GM12875 (cell line): ENCODE results near the gene HS3ST4.

Source experiments
- H3K4me3 ChIP-seq: one replicate; pipeline ENCODE4 v1.5.1; 2011; ENCODE audit warnings: low read depth, low read length, control low read depth
- TF ChIP-seq, protein P1 (sequence below): IDR thresholded peaks from 2 replicates; pipeline ENCODE4 v1.5.1; 2011; ENCODE audit warnings: low read depth, mild to moderate bottlenecking, control low read depth, inconsistent platforms, low read length, moderate library complexity, borderline replicate concordance; ENCODE audit not compliant: insufficient read depth

HS3ST4 gene

DNA sequence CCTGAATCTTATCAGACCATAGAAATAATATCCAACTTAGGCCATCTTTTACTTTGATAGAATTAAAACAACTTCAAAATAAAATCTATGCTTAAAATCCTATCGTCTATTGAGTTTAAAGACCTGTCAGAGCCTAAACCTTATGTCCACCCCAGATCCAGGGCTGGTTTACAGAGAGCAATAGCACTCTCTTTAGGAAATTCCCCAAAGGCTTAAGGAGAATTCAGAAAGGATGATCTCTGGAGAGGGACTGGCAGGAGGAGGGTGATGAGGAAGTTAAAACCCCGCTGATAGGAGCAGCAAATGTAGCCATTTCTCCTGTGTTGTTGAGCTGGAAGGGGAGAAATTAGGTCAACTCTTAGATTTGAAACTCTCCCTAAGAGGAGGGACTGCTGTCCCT is 175.3 kb downstream of the HS3ST4 start:
- H3K4me3 ChIP-seq, result no peak overlapping the region
- TF ChIP-seq, protein P1, sequence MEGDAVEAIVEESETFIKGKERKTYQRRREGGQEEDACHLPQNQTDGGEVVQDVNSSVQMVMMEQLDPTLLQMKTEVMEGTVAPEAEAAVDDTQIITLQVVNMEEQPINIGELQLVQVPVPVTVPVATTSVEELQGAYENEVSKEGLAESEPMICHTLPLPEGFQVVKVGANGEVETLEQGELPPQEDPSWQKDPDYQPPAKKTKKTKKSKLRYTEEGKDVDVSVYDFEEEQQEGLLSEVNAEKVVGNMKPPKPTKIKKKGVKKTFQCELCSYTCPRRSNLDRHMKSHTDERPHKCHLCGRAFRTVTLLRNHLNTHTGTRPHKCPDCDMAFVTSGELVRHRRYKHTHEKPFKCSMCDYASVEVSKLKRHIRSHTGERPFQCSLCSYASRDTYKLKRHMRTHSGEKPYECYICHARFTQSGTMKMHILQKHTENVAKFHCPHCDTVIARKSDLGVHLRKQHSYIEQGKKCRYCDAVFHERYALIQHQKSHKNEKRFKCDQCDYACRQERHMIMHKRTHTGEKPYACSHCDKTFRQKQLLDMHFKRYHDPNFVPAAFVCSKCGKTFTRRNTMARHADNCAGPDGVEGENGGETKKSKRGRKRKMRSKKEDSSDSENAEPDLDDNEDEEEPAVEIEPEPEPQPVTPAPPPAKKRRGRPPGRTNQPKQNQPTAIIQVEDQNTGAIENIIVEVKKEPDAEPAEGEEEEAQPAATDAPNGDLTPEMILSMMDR, result no peak

DNA sequence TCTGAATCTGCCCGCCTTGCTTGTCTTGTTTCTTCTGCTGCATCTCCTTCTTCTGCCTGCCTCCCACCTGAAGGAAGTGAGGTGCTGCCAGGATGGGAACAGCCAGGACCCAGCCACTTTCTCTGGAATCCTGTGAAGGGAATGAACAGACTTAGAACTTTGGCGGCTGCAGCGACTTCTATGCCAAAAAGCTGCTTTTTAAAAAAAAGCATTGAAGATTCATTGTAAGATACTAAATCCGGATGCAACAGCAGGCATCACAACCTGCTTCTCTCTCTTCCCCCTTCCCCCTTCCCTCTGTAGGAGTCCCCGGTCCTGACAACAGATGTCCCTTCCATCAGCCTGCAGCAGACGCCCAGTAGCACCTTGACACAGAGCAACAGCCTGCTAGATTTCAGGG is 176.3 kb downstream of the HS3ST4 start:
- TF ChIP-seq, protein P1, result no peak
- H3K4me3 ChIP-seq, result no peak overlapping the region

DNA sequence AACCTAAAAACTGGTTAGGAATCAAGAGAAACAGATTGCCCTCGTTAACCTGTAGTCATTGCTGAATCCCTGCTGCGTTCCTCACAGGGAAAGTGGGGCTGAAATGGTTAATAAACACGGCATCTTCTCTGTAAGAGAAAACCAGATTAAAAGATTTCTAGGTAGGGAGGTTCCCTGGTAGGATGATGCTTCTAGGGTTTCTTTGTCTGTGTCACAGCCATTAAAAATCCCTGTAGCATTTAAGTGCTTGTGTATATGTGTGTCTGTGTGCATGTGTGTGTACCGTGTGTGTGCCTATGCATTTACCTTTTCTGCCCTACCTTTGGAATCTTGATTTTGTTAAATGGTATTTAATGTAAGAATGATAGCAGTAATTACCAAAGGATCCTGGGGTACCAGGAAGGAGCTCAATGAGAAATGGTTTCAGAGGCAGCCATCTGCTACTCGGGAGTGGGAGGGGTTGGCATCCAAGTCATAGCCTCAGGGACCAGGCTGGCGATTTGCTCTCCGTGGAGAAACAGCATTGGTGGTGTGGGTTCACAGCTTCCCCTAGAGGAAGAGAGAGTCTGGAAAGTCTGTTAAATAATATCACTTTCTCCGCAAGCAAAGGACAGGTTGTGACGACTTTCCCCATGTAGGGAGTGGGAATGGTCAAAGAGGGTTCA is 177.1 kb downstream of the HS3ST4 start:
- H3K4me3 ChIP-seq, result no peak overlapping the region
- TF ChIP-seq, protein P1, result no peak

DNA sequence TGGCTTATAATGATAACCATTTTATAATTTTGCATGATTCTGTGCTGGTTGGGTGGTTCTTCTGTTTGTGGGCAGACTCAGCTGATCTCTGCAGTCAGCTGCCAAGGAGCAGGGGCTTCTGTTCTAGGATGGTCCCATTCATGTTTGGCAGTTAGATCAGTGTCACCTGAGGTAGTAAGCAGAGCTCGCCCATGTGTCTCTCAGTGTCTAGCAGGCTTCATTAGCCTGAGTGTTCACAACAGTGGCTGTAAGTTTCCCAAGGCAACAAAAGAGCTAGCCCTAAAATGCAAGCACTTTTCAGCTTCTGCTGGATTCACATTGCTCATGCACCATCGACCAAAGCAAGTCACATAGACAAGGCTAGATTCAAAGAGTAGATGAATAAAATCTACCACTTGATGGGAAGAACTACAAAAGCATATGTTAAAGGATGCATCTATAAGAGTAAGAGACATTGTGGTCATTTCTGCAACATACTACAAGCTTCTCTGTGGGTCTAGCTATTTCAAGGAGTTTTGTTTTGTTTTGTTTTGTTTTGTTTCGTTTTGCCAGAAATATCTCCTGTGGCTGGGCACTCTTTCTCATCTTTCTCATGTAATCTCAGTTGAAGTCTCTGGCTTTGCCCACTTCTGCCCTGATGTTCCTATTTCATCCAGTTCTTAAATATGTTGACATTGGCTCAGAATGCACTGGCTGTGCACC is 180.8 kb downstream of the HS3ST4 start:
- H3K4me3 ChIP-seq, result no peak overlapping the region
- TF ChIP-seq, protein P1, result no peak

DNA sequence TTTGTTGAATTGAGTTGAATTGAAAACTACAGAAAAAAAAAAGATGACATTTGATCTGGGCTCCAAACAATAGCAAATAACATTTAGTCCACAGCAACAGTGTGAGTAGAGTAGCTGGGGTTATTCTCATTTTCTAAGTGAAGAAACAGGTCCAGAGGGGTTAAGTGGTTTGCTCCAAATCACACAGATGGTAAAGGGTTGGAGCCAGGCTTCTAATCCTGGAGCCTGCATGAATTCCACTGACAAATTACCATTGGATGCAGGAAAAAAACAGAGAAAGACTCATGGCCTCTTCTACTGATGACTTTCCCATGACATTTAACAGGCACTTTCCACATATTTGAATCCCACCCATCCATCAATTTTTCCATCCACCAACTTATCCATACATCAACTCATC is 182.4 kb downstream of the HS3ST4 start:
- TF ChIP-seq, protein P1, result no peak
- no peak overlapping the region for H3K4me3 ChIP-seq

DNA sequence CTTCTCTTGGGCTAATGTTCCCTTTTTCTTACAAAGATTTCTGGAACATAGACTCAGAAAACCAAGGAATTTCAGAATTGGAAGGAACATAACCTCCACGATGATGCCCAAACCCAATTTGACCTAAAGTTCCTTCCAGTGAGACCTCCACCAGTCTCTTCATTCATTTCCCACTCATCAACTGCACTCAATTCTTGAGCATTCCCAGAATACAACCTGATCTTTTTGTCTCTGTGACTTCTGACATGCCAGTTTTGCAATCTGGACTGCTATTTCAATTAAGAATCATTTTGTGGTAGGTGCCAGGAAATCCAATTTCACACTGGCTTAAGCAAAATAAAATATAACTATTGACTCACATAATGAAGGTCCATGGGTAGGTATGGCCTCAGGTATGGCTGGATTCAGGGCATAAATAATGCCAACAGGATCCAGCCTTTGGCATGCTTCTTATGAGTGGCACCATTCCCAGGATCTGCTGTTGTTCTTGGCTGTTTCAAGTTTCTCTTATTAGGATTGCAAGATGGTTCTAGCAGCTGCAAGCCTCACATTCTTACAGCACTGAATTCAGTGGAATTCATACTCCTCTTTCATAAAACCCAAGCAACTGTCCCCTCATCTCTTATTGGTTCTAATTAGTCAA is 184.3 kb downstream of the HS3ST4 start:
- no peak overlapping the region for H3K4me3 ChIP-seq
- TF ChIP-seq, protein P1, result no peak
